ENCODE data around the gene TMEM11. TPM values are rescaled to one million over a fixed set of nuclear protein-coding genes. Genes with fewer than 3 reads are reported as not detected.

TMEM11 gene
- total RNA-seq, 2 experiments from 2014 or later = 26.8 to 34.0 TPM

DNA sequence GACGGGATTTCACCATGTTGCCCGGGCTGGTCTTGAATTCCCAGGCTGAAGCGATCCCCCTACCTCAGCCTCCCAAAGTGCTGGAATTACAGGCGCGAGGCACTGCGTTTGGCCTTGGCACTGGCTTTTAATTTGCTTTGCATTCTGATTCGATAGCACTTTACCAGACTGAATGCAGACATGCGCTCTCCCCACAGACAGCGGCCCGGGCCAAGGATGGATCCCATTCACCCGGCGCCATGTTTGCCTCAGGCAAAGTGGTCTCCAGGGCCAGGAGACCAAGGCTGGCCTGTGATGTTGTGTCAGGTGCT lies 45.5 kb downstream of the TMEM11 start:
- CTCF ChIA-PET (ENCODE audit: unreplicated experiment) = no interaction called here
- H3K36me3 ChIP-seq (ENCODE audit: insufficient read depth, low read length) = no peaks in the 10 kb centered on the region
- no peaks in the 10 kb centered on the region for H3K9me3 ChIP-seq (ENCODE audit: low read length)
- no TSS peak for BruUV-seq (replicated peaks)
- intact Hi-C loops (cut with micrococcal nuclease; ENCODE audit: unreplicated experiment) = no loop called here
- DNase-seq (ENCODE audit: low spot score) = no peak
- POLR2A ChIA-PET = no interaction called here
- no peak overlapping the region for H3K27ac ChIP-seq (ENCODE audit: low read depth, low read length, poor library complexity, severe bottlenecking)
- TF ChIP-seq, protein P1, sequence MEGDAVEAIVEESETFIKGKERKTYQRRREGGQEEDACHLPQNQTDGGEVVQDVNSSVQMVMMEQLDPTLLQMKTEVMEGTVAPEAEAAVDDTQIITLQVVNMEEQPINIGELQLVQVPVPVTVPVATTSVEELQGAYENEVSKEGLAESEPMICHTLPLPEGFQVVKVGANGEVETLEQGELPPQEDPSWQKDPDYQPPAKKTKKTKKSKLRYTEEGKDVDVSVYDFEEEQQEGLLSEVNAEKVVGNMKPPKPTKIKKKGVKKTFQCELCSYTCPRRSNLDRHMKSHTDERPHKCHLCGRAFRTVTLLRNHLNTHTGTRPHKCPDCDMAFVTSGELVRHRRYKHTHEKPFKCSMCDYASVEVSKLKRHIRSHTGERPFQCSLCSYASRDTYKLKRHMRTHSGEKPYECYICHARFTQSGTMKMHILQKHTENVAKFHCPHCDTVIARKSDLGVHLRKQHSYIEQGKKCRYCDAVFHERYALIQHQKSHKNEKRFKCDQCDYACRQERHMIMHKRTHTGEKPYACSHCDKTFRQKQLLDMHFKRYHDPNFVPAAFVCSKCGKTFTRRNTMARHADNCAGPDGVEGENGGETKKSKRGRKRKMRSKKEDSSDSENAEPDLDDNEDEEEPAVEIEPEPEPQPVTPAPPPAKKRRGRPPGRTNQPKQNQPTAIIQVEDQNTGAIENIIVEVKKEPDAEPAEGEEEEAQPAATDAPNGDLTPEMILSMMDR (conservative IDR thresholded peaks at IDR 0.05; ENCODE audit: low read length) = no peak
- no peak for TF ChIP-seq EZH2phosphoT487 (IDR thresholded peaks at IDR 0.05; ENCODE audit: borderline replicate concordance, low read depth, low read length)
- no peaks in the 10 kb centered on the region for H3K9me2 ChIP-seq (ENCODE audit: insufficient read depth, low read length)
- H3K4me3 ChIP-seq (ENCODE audit: low read depth, low read length, poor library complexity, severe bottlenecking) = no peak overlapping the region
- no peaks in the 10 kb centered on the region for H3K79me2 ChIP-seq (ENCODE audit: insufficient read depth, low read depth, low read length)
- H3K4me2 ChIP-seq (ENCODE audit: low read length) = no peak overlapping the region
- no peaks in the 10 kb centered on the region for H4K20me1 ChIP-seq (ENCODE audit: insufficient read depth, low read length)
- H2AFZ ChIP-seq (ENCODE audit: low read length) = no peak overlapping the region
- no peaks in the 10 kb centered on the region for H3K4me1 ChIP-seq (ENCODE audit: insufficient read depth, low read length, poor library complexity, severe bottlenecking)

DNA sequence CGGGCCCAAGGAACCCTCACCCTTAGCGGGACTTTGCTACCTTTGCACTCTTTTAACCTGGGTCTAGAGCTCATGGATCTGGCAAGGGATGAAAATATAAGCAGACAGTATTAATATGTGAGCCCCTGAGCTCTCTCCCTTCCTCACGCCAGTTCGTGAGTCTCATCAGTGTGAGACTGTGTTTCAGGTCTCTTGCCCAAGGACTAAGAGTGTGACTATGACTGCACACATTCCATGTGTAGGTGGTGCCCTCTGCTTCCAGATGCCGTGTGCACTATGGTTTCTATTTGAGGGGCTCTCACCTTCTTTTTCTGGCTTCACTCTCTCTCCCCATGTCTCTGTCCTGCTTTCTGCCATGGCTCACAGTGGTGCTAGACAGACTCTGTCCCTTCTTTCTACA lies 46.7 kb downstream of the TMEM11 start:
- H3K79me2 ChIP-seq (ENCODE audit: insufficient read depth, low read depth, low read length) = no peaks in the 10 kb centered on the region
- intact Hi-C loops (cut with micrococcal nuclease; ENCODE audit: unreplicated experiment) = no loop called here
- no TSS peak for BruUV-seq (replicated peaks)

DNA sequence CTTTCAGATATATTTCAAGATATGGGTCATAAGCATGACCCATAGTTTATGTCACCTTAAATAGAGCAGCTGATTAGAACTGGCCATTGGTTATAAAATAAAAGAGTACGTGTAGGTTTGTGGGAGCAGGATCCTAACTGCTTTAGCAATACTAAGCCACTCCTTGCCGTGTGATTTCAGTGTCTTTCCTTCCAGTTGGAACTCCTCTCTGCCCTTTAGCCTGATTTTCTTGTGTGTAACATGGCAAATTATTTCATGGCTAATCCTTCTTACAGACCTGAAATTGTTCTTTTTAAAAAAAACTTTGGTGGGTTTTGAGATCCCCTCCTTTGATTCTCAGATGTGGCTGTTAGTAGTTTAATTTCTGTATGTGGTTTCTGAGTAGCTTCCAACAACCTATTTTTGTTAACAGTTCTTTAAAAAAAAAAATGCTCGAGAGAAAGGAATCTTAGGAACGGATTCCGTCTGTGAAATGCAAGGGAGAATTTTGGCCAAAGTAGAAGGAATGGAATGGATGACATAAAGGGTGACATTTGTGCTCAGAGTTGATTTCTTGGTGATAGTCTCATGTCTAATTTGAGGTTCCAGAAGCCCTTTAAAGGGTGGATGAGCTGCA lies 47.3 kb downstream of the TMEM11 start:
- no peak for DNase-seq (ENCODE audit: low spot score)
- Histone ChIP-seq H3K4me1 (ENCODE audit: insufficient read depth, low read length, poor library complexity, severe bottlenecking) (no peaks in the 10 kb centered on the region), H3K36me3 (ENCODE audit: insufficient read depth, low read length) (no peaks in the 10 kb centered on the region), H3K27ac (ENCODE audit: low read depth, low read length, poor library complexity, severe bottlenecking) (no peak overlapping the region), H3K9me2 (ENCODE audit: insufficient read depth, low read length) (no peaks in the 10 kb centered on the region), H3K4me3 (ENCODE audit: low read depth, low read length, poor library complexity, severe bottlenecking) (no peak overlapping the region), H3K79me2 (ENCODE audit: insufficient read depth, low read depth, low read length) (no peaks in the 10 kb centered on the region), H2AFZ (ENCODE audit: low read length) (no peak overlapping the region), H3K9me3 (ENCODE audit: low read length) (no peaks in the 10 kb centered on the region), H3K4me2 (ENCODE audit: low read length) (no peak overlapping the region), H4K20me1 (ENCODE audit: insufficient read depth, low read length) (no peaks in the 10 kb centered on the region)
- intact Hi-C loops (cut with micrococcal nuclease; ENCODE audit: unreplicated experiment) = no loop called here
- no peak for TF ChIP-seq EZH2phosphoT487 (IDR thresholded peaks at IDR 0.05; ENCODE audit: borderline replicate concordance, low read depth, low read length)
- TF ChIP-seq, protein P1 (conservative IDR thresholded peaks at IDR 0.05; ENCODE audit: low read length) = no peak
- ChIA-PET POLR2A (interaction anchor here (0.5 kb wide), 1 partner anchor 12 kb away, joined by 5 read pairs; no protein-coding TSS in a partner anchor), CTCF (ENCODE audit: unreplicated experiment) (interaction anchor here (0.6 kb wide), 1 partner anchor 290 kb away, joined by 4 read pairs; no protein-coding TSS in a partner anchor)
- no TSS peak for BruUV-seq (replicated peaks)

More for the DNA sequence above, 46.7 kb downstream of the TMEM11 start:
- no peak for DNase-seq (ENCODE audit: low spot score)
- no peaks in the 10 kb centered on the region for H3K9me2 ChIP-seq (ENCODE audit: insufficient read depth, low read length)
- H4K20me1 ChIP-seq (ENCODE audit: insufficient read depth, low read length) = no peaks in the 10 kb centered on the region
- H3K27ac ChIP-seq (ENCODE audit: low read depth, low read length, poor library complexity, severe bottlenecking) = no peak overlapping the region
- H3K4me1 ChIP-seq (ENCODE audit: insufficient read depth, low read length, poor library complexity, severe bottlenecking) = no peaks in the 10 kb centered on the region
- no peak overlapping the region for H3K4me3 ChIP-seq (ENCODE audit: low read depth, low read length, poor library complexity, severe bottlenecking)
- no peak overlapping the region for H3K4me2 ChIP-seq (ENCODE audit: low read length)
- ChIA-PET CTCF (ENCODE audit: unreplicated experiment) (interaction anchor here (0.6 kb wide), 1 partner anchor 290 kb away, joined by 4 read pairs; no protein-coding TSS in a partner anchor), POLR2A (interaction anchor here (0.5 kb wide), 1 partner anchor 11 kb away, joined by 5 read pairs; no protein-coding TSS in a partner anchor)
- H2AFZ ChIP-seq (ENCODE audit: low read length) = no peak overlapping the region
- no peaks in the 10 kb centered on the region for H3K36me3 ChIP-seq (ENCODE audit: insufficient read depth, low read length)
- no peaks in the 10 kb centered on the region for H3K9me3 ChIP-seq (ENCODE audit: low read length)
- TF ChIP-seq, protein P1 (conservative IDR thresholded peaks at IDR 0.05; ENCODE audit: low read length) = no peak
- no peak for TF ChIP-seq EZH2phosphoT487 (IDR thresholded peaks at IDR 0.05; ENCODE audit: borderline replicate concordance, low read depth, low read length)
